Measurements from ENCODE around the gene SORL1.

The SORL1 gene

GRCh38 chr11:121536126-121536525 lies 84.0 kb downstream of the SORL1 start:
- DNase-seq (ENCODE audit: low spot score), result no peak

- DNase-seq (ENCODE audit: low spot score), result no peak
These were observed 85.9 kb downstream of the SORL1 start for GRCh38 chr11:121538054-121538453.

GRCh38 chr11:121539000-121539399 lies 86.9 kb downstream of the SORL1 start:
- DNase-seq (ENCODE audit: low spot score), result peak; percentile 2

GRCh38 chr11:121540627-121541026 lies 88.5 kb downstream of the SORL1 start:
- DNase-seq (ENCODE audit: low spot score), result no peak

- no peak for DNase-seq (ENCODE audit: low spot score)
These were observed 91.8 kb downstream of the SORL1 start for GRCh38 chr11:121543836-121544380.

GRCh38 chr11:121544956-121545355 lies 92.8 kb downstream of the SORL1 start:
- DNase-seq (ENCODE audit: low spot score), result no peak

GRCh38 chr11:121547574-121547973 lies 95.5 kb downstream of the SORL1 start:
- no peak for DNase-seq (ENCODE audit: low spot score)

GRCh38 chr11:121550247-121551030 lies 98.3 kb downstream of the SORL1 start:
- DNase-seq (ENCODE audit: low spot score), result no peak

- DNase-seq (ENCODE audit: low spot score), result no peak
These were observed 99.3 kb downstream of the SORL1 start for GRCh38 chr11:121551463-121551862.

- no peak for DNase-seq (ENCODE audit: low spot score)
These were observed 100.0 kb downstream of the SORL1 start for GRCh38 chr11:121552154-121552553.

- DNase-seq (ENCODE audit: low spot score), result no peak
These were observed 100.5 kb downstream of the SORL1 start for GRCh38 chr11:121552644-121553043.

- no peak for DNase-seq (ENCODE audit: low spot score)
These were observed 101.3 kb downstream of the SORL1 start for GRCh38 chr11:121553389-121553788.

- no peak for DNase-seq (ENCODE audit: low spot score)
These were observed 101.7 kb downstream of the SORL1 start for GRCh38 chr11:121553806-121554205.

- DNase-seq (ENCODE audit: low spot score), result no peak
These were observed 102.4 kb downstream of the SORL1 start for GRCh38 chr11:121554552-121554951.

- DNase-seq (ENCODE audit: low spot score), result no peak
These were observed 103.0 kb downstream of the SORL1 start for GRCh38 chr11:121555121-121555520.

GRCh38 chr11:121556937-121557336 lies 104.8 kb downstream of the SORL1 start:
- no peak for DNase-seq (ENCODE audit: low spot score)

- no peak for DNase-seq (ENCODE audit: low spot score)
These were observed 105.2 kb downstream of the SORL1 start for GRCh38 chr11:121557348-121557747.

GRCh38 chr11:121559606-121560200 lies 107.6 kb downstream of the SORL1 start:
- no peak for DNase-seq (ENCODE audit: low spot score)

- DNase-seq (ENCODE audit: low spot score), result no peak
These were observed 108.1 kb downstream of the SORL1 start for GRCh38 chr11:121560236-121560635.

- no peak for DNase-seq (ENCODE audit: low spot score)
These were observed 109.1 kb downstream of the SORL1 start for GRCh38 chr11:121561240-121561639.

- no peak for DNase-seq (ENCODE audit: low spot score)
These were observed 109.6 kb downstream of the SORL1 start for GRCh38 chr11:121561716-121562115.

GRCh38 chr11:121563003-121563402 lies 110.9 kb downstream of the SORL1 start:
- DNase-seq (ENCODE audit: low spot score), result no peak

Measured in SK-N-DZ (cell line).